Calu3 (cell line): ENCODE data around the gene AXDND1. TPM values are rescaled to one million over a fixed set of nuclear protein-coding genes. Genes with fewer than 3 reads are reported as not detected.

Experiments
- BruUV-seq: library from RNA; stranded (reverse); fragments of 400-500 nt; replicated peaks from 2 replicates; lab custom pipeline; 2021; lab: Mats Ljungman, UMichigan
- CTCF ChIA-PET: fragments of 300-600 bp; sonication (Branson Sonifier 250); formaldehyde crosslinking; loops from one replicate; lab custom pipeline; 2022; ENCODE audit warnings: antibody characterized with exemption; lab: Charles Lee
- DNase-seq: peaks from one replicate; pipeline ENCODE4 v3.0.0; 2022
- H3K27ac Mint-ChIP-seq: one replicate; pipeline ENCODE4 v1.8.0; 2022; ENCODE audit warnings: mixed read lengths; ENCODE audit not compliant: unreplicated experiment
- H3K27me3 Mint-ChIP-seq: one replicate; pipeline ENCODE4 v1.8.0; 2022; ENCODE audit warnings: mixed read lengths; ENCODE audit not compliant: unreplicated experiment
- H3K36me3 Mint-ChIP-seq: one replicate; pipeline ENCODE4 v1.8.0; 2022; ENCODE audit warnings: mild to moderate bottlenecking, moderate library complexity, mixed read lengths; ENCODE audit not compliant: insufficient read depth, unreplicated experiment
- H3K4me1 Mint-ChIP-seq: one replicate; pipeline ENCODE4 v1.8.0; 2022; ENCODE audit warnings: mild to moderate bottlenecking, low read depth, mixed read lengths; ENCODE audit not compliant: unreplicated experiment
- H3K4me3 Mint-ChIP-seq: one replicate; pipeline ENCODE4 v1.8.0; 2022; ENCODE audit warnings: mild to moderate bottlenecking, low read depth, moderate library complexity, mixed read lengths; ENCODE audit not compliant: unreplicated experiment
- H3K9me3 Mint-ChIP-seq: one replicate; pipeline ENCODE4 v1.8.0; 2022; ENCODE audit warnings: low read depth, mixed read lengths; ENCODE audit not compliant: unreplicated experiment
- CTCF ChIP-seq: fragments of 200-600 bp; IDR thresholded peaks from one replicate; pipeline ENCODE4 v1.8.0; 2022; ENCODE audit warnings: antibody characterized with exemption; ENCODE audit not compliant: unreplicated experiment
- intact Hi-C: fragments of 100-400 bp; cut with micrococcal nuclease; formaldehyde crosslinking; loops from one replicate; pipeline ENCODE4 v1.10.0; 2022; ENCODE audit not compliant: unreplicated experiment
- total RNA-seq: library from RNA; stranded (reverse); gene quantifications from 2 replicates; pipeline ENCODE4 v1.2.3, GENCODE V29; 2022

AXDND1 gene
- total RNA-seq, 1 experiment from 2014 or later = 0.50 TPM

DNA sequence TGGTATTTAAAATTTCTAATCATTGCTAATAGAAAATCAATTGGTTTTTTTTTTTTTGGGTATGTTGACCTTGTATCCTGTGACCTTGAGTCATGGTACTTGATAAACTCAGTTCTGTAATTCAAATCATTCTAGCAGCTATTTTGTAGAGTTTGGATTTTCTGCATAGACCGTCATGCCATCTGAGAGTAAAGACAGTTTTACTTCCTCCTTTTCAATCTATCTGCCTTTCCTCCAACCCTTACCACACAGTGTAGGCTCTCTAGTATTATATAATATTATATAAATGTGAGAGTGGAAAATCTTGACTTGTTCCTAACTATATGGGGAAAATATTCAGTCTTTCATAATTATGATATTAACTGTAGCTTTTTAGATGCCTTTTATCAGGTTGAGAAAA, 232.9 kb downstream of the AXDND1 start:
- DNase-seq = no peak
- Mint-ChIP-seq H3K4me3 (no peak overlapping the region), H3K27ac (no peak overlapping the region), H3K36me3 (no peaks in the 10 kb centered on the region), H3K9me3 (no peaks in the 10 kb centered on the region), H3K4me1 (peaks cover 9% of the 10 kb centered on the region), H3K27me3 (peaks cover 70% of the 10 kb centered on the region)
- CTCF ChIA-PET = no interaction called here
- TF ChIP-seq CTCF = no peak
- no TSS peak for BruUV-seq
- intact Hi-C loops = loop anchor here (5.0 to 10.0 kb wide), 3 partner anchors 224 to 521 kb away; no protein-coding TSS in a partner anchor

- Mint-ChIP-seq H3K4me1 (peaks cover 9% of the 10 kb centered on the region), H3K36me3 (no peaks in the 10 kb centered on the region), H3K27ac (no peak overlapping the region), H3K9me3 (no peaks in the 10 kb centered on the region), H3K27me3 (peaks cover 70% of the 10 kb centered on the region), H3K4me3 (no peak overlapping the region)
- CTCF ChIA-PET = interaction anchor here (0.6 to 1.4 kb wide), 5 partner anchors 11 to 384 kb away, joined by 3 to 8 read pairs (median 3); no protein-coding TSS in a partner anchor
- no TSS peak for BruUV-seq
- intact Hi-C loops = loop anchor here (5.0 to 10.0 kb wide), 3 partner anchors 225 to 522 kb away; no protein-coding TSS in a partner anchor
- peak; percentile 67 for DNase-seq
- peak; percentile 45 for TF ChIP-seq CTCF
Measured at GRCh38 chr1:179599623-179600249, 234.0 kb downstream of the AXDND1 start.

- Mint-ChIP-seq H3K4me1 (peaks cover 9% of the 10 kb centered on the region), H3K27ac (no peak overlapping the region), H3K4me3 (no peak overlapping the region), H3K27me3 (peaks cover 69% of the 10 kb centered on the region), H3K9me3 (no peaks in the 10 kb centered on the region), H3K36me3 (no peaks in the 10 kb centered on the region)
- no TSS peak for BruUV-seq
- CTCF ChIA-PET = no interaction called here
- DNase-seq = no peak
- no peak for TF ChIP-seq CTCF
- intact Hi-C loops = no loop called here
Measured at GRCh38 chr1:179601093-179601492, 235.3 kb downstream of the AXDND1 start.

Other genes starting within 250 kb of the AXDND1 start
- 38.8 and 47.8 TPM in 2 replicates for gene ABL2, start 136.3 kb upstream of the AXDND1 start, total RNA-seq
- gene SOAT1, start 72.2 kb upstream of the AXDND1 start, total RNA-seq = 134 and 190 TPM in 2 replicates
- gene NPHS2, start 210.0 kb downstream of the AXDND1 start, total RNA-seq = not detected in 2 replicates
- 0.17 TPM in 1 of 2 replicates, not detected in the other for gene TDRD5, start 225.9 kb downstream of the AXDND1 start, total RNA-seq